ENCODE measurements around the gene HOXC10.

HOXC10 gene

DNA sequence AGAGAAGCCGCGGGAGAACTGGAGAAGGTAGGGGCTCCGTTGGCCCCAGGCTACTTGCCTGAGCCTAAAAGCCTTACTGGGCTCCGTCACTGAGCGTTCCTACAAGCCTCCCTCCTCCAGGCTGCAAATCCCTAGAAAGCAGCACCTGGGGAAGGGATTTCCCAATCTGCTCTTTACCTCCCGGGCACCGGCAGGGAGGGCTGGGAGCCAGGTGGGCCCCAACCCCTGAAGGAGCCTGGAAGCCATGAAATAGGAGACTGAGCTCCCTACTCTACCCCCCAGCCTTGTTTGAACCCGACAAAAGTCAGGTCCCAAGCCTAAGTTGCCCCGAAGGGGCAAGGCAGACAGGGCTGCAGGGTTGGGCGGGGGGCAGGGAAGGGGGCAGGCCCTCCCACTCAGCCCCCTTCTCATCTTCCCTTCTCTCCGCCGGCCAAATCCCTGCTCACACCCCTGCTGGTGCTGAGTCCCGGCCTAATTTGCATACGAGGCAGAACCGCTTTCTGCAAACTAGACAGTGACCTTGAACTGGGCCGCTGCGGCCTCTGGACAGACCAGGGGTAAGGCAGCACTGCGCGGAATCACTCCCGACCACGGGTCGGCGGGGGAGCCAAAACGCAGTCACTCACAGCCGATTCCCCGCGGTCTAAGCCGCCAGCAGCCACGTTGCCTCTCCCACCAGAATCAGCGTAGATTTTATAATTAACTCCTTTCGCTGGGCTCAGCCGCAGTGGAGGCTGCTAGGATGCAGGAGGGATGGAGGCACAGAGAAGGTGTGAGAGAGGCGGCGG, 34.0 kb upstream of the HOXC10 start:
- DNase-seq (ENCODE audit: low read depth in 2 of 2), result no peak
- no peak for TF ChIP-seq CTCF (IDR thresholded peaks at IDR 0.05; ENCODE audit: low read depth, low read length)
- no peak overlapping the region for H3K4me3 ChIP-seq (replicated peaks in 1 of 2; ENCODE audit: low read depth in 2 of 2, low read length in 2 of 2)

- no peak for TF ChIP-seq CTCF (IDR thresholded peaks at IDR 0.05; ENCODE audit: low read depth, low read length)
- no peak for DNase-seq (ENCODE audit: low read depth in 2 of 2)
- H3K4me3 ChIP-seq (replicated peaks in 1 of 2; ENCODE audit: low read depth in 2 of 2, low read length in 2 of 2), result no peak overlapping the region
Observed at GRCh38 chr12:53951577-53952334, 33.2 kb upstream of the HOXC10 start.

DNA sequence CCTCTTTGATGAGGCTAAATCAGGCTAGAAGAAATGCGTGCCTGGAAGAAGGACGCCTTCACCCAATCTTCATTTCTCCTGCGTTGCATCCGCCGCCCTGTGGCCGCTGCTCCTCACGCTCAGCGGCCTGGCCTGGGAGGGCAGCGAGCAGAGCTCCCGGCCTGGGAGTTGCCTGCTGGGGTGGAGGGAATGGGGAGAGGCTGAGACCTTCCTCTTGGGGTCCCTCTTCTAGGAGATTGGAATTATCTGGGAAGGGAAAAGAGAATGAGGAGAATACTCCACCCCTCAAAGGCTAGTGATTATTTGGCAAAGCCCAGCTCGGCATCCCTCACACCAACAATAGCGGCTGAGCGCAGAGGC, 32.6 kb upstream of the HOXC10 start:
- no peak for TF ChIP-seq CTCF (IDR thresholded peaks at IDR 0.05; ENCODE audit: low read depth, low read length)
- no peak for DNase-seq (ENCODE audit: low read depth in 2 of 2)
- no peak overlapping the region for H3K4me3 ChIP-seq (replicated peaks in 1 of 2; ENCODE audit: low read depth in 2 of 2, low read length in 2 of 2)

- DNase-seq (ENCODE audit: low read depth in 2 of 2), result no peak
- H3K4me3 ChIP-seq (replicated peaks in 1 of 2; ENCODE audit: low read depth in 2 of 2, low read length in 2 of 2), result no peak overlapping the region
Observed at GRCh38 chr12:53952871-53953734, 31.8 kb upstream of the HOXC10 start.

GRCh38 chr12:53953831-53954693, 30.9 kb upstream of the HOXC10 start:
- no peak for TF ChIP-seq CTCF (IDR thresholded peaks at IDR 0.05; ENCODE audit: low read depth, low read length)
- DNase-seq (ENCODE audit: low read depth in 2 of 2), result no peak
- no peak overlapping the region for H3K4me3 ChIP-seq (replicated peaks in 1 of 2; ENCODE audit: low read depth in 2 of 2, low read length in 2 of 2)

More at GRCh38 chr12:53952871-53953734, 31.8 kb upstream of the HOXC10 start:
- TF ChIP-seq CTCF (IDR thresholded peaks at IDR 0.05; ENCODE audit: low read depth, low read length), result no peak

DNA sequence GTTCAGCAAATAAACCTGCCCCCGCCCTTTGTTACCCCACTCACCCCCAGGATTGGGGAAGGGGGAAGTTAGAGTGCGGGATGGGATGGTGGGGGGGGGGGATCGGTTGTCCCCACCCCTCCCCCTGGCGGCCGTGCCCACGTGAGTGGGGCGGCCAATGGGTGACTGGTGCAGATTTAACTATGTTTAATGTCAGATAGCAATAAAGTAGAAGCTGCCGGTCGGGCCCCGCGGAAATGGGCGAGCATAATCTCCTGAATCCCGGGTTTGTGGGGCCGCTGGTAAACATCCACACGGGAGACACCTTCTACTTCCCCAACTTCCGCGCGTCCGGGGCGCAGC, 30.3 kb upstream of the HOXC10 start, which contains the start of gene HOXC12:
Gene HOXC12, plus strand, starts transcription at position 210 of the 342 bp plus-strand sequence. Its CDS starts 27 bp downstream, at position 237.
- no peak within 1 kb of the TSS for H3K4me3 ChIP-seq (replicated peaks in 1 of 2; ENCODE audit: low read depth in 2 of 2, low read length in 2 of 2)
- TF ChIP-seq CTCF (IDR thresholded peaks at IDR 0.05; ENCODE audit: low read depth, low read length), result no peak
- no peak for DNase-seq (ENCODE audit: low read depth in 2 of 2)

Measured in cardiac fibroblast (primary cell).